GM23338 (cell line): ENCODE measurements around the gene KLF7.

Experiments used
- CREB1 ChIP-seq: fragments of 250-450 bp; sonication (Bioruptor Pico); IDR thresholded peaks from 2 replicates; pipeline ENCODE4 v1.5.0; 2020; ENCODE audit warnings: low read depth, mild to moderate bottlenecking, moderate library complexity
- CTCF ChIP-seq, 2 experiments: fragments of 200-600 bp in 1 of 2; sonication (generic) in 1 of 2; conservative IDR thresholded peaks; 2 replicates each; pipeline versions ENCODE4 v1.5.1 to v1.6.1; 2016 to 2017; ENCODE audit warnings: antibody characterized with exemption in 2 of 2, low read depth in 2 of 2, mild to moderate bottlenecking in 2 of 2, moderate library complexity in 1 of 2
- EZH2 ChIP-seq: fragments of 200-600 bp; sonication (generic); IDR thresholded peaks from one replicate; pipeline ENCODE4 v1.8.0; 2017; ENCODE audit warnings: antibody characterized with exemption, mild to moderate bottlenecking, low read depth; ENCODE audit not compliant: unreplicated experiment
- EZH2phosphoT487 ChIP-seq: fragments of 200-600 bp; sonication (generic); IDR thresholded peaks from one replicate; pipeline ENCODE4 v1.8.1; 2018; ENCODE audit warnings: antibody characterized with exemption; ENCODE audit not compliant: unreplicated experiment
- POLR2AphosphoS5 ChIP-seq: IDR thresholded peaks from 2 replicates; pipeline ENCODE4 v1.6.1; 2016; ENCODE audit warnings: antibody characterized with exemption, low read depth
- REST ChIP-seq: IDR thresholded peaks from one replicate; pipeline ENCODE4 v1.6.1; 2018; ENCODE audit warnings: antibody characterized with exemption; ENCODE audit not compliant: unreplicated experiment
- ZNF462 ChIP-seq: fragments of 250-450 bp; sonication (Bioruptor Pico); IDR thresholded peaks from 2 replicates; pipeline ENCODE4 v1.5.0; 2020; ENCODE audit warnings: mild to moderate bottlenecking, moderate library complexity

- TF ChIP-seq EZH2 (no peak), CTCF (conservative IDR thresholded peaks at IDR 0.05; ENCODE audit: low read depth in 2 of 2) (no peak), POLR2AphosphoS5 (no peak), ZNF462 (CRISPR knock-in tag) (peak; percentile 27; the same call in 1 of the 2 replicates), CREB1 (no peak), EZH2phosphoT487 (no peak), REST (no peak)
Measured at GRCh38 chr2:207093234-207093633, 72.5 kb downstream of the KLF7 start.
